SK-N-MC (cell line): ENCODE measurements around the gene SUZ12.
"Not testable (repeated sequence)": the region's sequence is repeated elsewhere in the genome, so short reads cannot be mapped to it uniquely, and the experiment has no call there.

Experiments
- EZH2 ChIP-seq: fragments of 200-600 bp; sonication (generic); IDR thresholded peaks from one replicate; pipeline ENCODE4 v1.6.1; 2017; ENCODE audit warnings: antibody characterized with exemption
- FOXP2 ChIP-seq: optimal IDR thresholded peaks from 2 replicates; pipeline ENCODE3; 2011; ENCODE audit warnings: mild to moderate bottlenecking, moderate library complexity; ENCODE audit not compliant: insufficient read depth; ENCODE audit errors: extremely low read length, control extremely low read depth
- POLR2AphosphoS5 ChIP-seq: IDR thresholded peaks from 2 replicates; pipeline ENCODE4 v1.6.1; 2012; ENCODE audit warnings: mild to moderate bottlenecking, low read depth, low read length, borderline replicate concordance

DNA sequence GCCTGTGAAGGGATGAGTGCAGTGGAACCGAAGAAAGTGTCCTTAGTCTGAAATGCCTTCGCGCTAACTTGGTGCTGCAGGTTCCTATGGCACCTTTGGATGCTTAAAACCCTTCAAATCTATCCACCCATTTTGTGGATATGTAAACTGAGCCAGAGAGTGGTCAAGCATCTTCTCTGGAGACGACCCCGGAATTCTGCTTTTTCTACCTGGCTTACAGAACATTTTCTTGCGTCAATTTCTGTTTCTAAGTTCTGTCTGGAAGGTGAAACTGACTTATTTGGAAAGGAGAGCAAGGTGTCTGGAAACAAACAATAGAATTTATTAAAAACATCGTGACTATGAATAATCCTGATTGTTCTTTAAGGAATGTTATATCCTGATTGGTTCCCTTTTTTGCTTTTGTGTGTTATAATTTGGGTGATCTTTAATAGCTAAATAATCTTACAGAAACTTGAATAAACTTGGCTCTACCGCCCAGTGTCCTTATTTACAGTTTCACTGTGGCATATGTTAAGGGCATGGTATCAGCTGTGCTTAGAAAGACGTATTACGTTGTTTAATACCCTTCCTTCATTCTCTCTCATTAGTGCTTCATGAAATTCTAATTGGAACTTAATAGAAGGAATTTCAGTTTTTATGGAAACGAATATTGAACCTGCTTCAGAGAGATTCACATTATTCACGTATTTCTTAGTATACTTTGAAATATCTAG is 1.3 kb downstream of the SUZ12 start:
- not testable (repeated sequence) for TF ChIP-seq EZH2, FOXP2, POLR2AphosphoS5
